Osteoblast (primary cell): ENCODE data around the gene PIK3AP1. TPM values are rescaled to one million over a fixed set of nuclear protein-coding genes. Genes with fewer than 3 reads are reported as not detected.
A peak's percentile ranks its signal among the peaks of the same experiment; 100 is the strongest.

Source experiments
- DNase-seq: peaks from one replicate; pipeline ENCODE4 v3.0.0; 2011; ENCODE audit warnings: low spot score, mixed read lengths; ENCODE audit not compliant: insufficient read length; ENCODE audit errors: missing footprints
- H2AFZ ChIP-seq: 2 replicates; pipeline ENCODE4 v1.6.0; 2011; ENCODE audit warnings: mild to moderate bottlenecking, low read length
- H3K27ac ChIP-seq: 2 replicates; pipeline ENCODE4 v1.5.1; 2011; ENCODE audit warnings: mild to moderate bottlenecking, low read depth, low read length, moderate library complexity
- H3K27me3 ChIP-seq: 2 replicates; pipeline ENCODE4 v1.6.0; 2012; ENCODE audit warnings: mild to moderate bottlenecking, control low read depth, inconsistent platforms, low read length, moderate library complexity; ENCODE audit not compliant: insufficient read depth
- H3K36me3 ChIP-seq: 2 replicates; pipeline ENCODE4 v1.5.1; 2011; ENCODE audit warnings: mild to moderate bottlenecking, low read length, control low read depth, moderate library complexity; ENCODE audit not compliant: insufficient read depth
- H3K4me1 ChIP-seq: 2 replicates; pipeline ENCODE4 v1.5.1; 2011; ENCODE audit warnings: mild to moderate bottlenecking, low read length, control low read depth, moderate library complexity; ENCODE audit not compliant: insufficient read depth
- H3K4me2 ChIP-seq: 2 replicates; pipeline ENCODE4 v1.6.0; 2011; ENCODE audit warnings: mild to moderate bottlenecking, low read length; ENCODE audit not compliant: insufficient read depth
- H3K4me3 ChIP-seq: fragments of 200-600 bp; sonication (generic); 3 replicates; pipeline ENCODE4 v1.5.1; 2012; ENCODE audit warnings: mild to moderate bottlenecking, low read length, inconsistent platforms; ENCODE audit not compliant: insufficient read depth
- H3K79me2 ChIP-seq: 2 replicates; pipeline ENCODE4 v1.6.0; 2012; ENCODE audit warnings: mild to moderate bottlenecking, low read length, control low read depth, inconsistent platforms; ENCODE audit not compliant: insufficient read depth
- H3K9me3 ChIP-seq: 2 replicates; pipeline ENCODE4 v1.5.1; 2011; ENCODE audit warnings: low read depth, low read length, control low read depth
- H4K20me1 ChIP-seq: 2 replicates; pipeline ENCODE4 v1.6.0; 2012; ENCODE audit warnings: mild to moderate bottlenecking, low read length, control low read depth; ENCODE audit not compliant: insufficient read depth
- CTCF ChIP-seq: IDR thresholded peaks from 2 replicates; pipeline ENCODE4 v1.5.1; 2011; ENCODE audit warnings: mild to moderate bottlenecking, low read depth, low read length, moderate library complexity; ENCODE audit errors: extremely low read depth
- total RNA-seq: library from RNA; depleted of rRNA; stranded (reverse); fragments of >200 nt; gene quantifications from 2 replicates; pipeline ENCODE4 v1.2.3, GENCODE V29; 2012

Gene PIK3AP1
- total RNA-seq, 1 donor: 0.36 TPM

GRCh38 chr10:96666741-96667140, 53.6 kb downstream of the PIK3AP1 start:
- Histone ChIP-seq H4K20me1 (no peaks in the 10 kb centered on the region), H3K27me3 (no peaks in the 10 kb centered on the region), H3K36me3 (no peaks in the 10 kb centered on the region), H2AFZ (no peak overlapping the region), H3K9me3 (no peaks in the 10 kb centered on the region), H3K4me3 (no peak overlapping the region), H3K79me2 (no peaks in the 10 kb centered on the region), H3K27ac (no peak overlapping the region), H3K4me2 (no peak overlapping the region), H3K4me1 (peaks cover 9% of the 10 kb centered on the region)
- TF ChIP-seq CTCF: no peak
- no peak for DNase-seq

- Histone ChIP-seq H3K27ac (no peak overlapping the region), H3K4me2 (peak overlapping the region; percentile 36)
These were observed 55.0 kb downstream of the PIK3AP1 start for GRCh38 chr10:96665306-96665705.

GRCh38 chr10:96664563-96664962, 55.8 kb downstream of the PIK3AP1 start:
- H3K4me2 ChIP-seq: no peak overlapping the region
- H3K36me3 ChIP-seq: no peaks in the 10 kb centered on the region
- TF ChIP-seq CTCF: no peak
- H3K4me3 ChIP-seq: no peak overlapping the region
- H2AFZ ChIP-seq: no peak overlapping the region
- no peaks in the 10 kb centered on the region for H3K79me2 ChIP-seq
- no peak for DNase-seq
- no peaks in the 10 kb centered on the region for H3K9me3 ChIP-seq
- H4K20me1 ChIP-seq: no peaks in the 10 kb centered on the region
- H3K27me3 ChIP-seq: no peaks in the 10 kb centered on the region
- peaks cover 9% of the 10 kb centered on the region for H3K4me1 ChIP-seq
- H3K27ac ChIP-seq: no peak overlapping the region

More at GRCh38 chr10:96665306-96665705, 55.0 kb downstream of the PIK3AP1 start:
- H3K9me3 ChIP-seq: no peaks in the 10 kb centered on the region
- H2AFZ ChIP-seq: no peak overlapping the region
- H3K79me2 ChIP-seq: no peaks in the 10 kb centered on the region
- no peak for TF ChIP-seq CTCF
- no peaks in the 10 kb centered on the region for H3K36me3 ChIP-seq
- H3K4me1 ChIP-seq: peaks cover 9% of the 10 kb centered on the region
- no peaks in the 10 kb centered on the region for H4K20me1 ChIP-seq
- DNase-seq: peak; percentile 88
- H3K27me3 ChIP-seq: no peaks in the 10 kb centered on the region
- no peak overlapping the region for H3K4me3 ChIP-seq

GRCh38 chr10:96663797-96664196, 56.5 kb downstream of the PIK3AP1 start:
- Histone ChIP-seq H3K36me3 (no peaks in the 10 kb centered on the region), H3K4me2 (no peak overlapping the region), H3K4me1 (peaks cover 9% of the 10 kb centered on the region), H3K9me3 (no peaks in the 10 kb centered on the region), H3K27ac (no peak overlapping the region), H3K27me3 (no peaks in the 10 kb centered on the region), H3K79me2 (no peaks in the 10 kb centered on the region), H2AFZ (no peak overlapping the region), H4K20me1 (no peaks in the 10 kb centered on the region), H3K4me3 (no peak overlapping the region)
- no peak for TF ChIP-seq CTCF
- DNase-seq: no peak
